Activated CD8-positive, alpha-beta memory T cell treated with anti-CD3 and anti-CD28 coated beads for 1 hour (primary cell): ENCODE results near the gene DTNA.
"Not testable (repeated sequence)": the region's sequence is repeated elsewhere in the genome, so short reads cannot be mapped to it uniquely, and the experiment has no call there.

Experiments
- DNase-seq, 2 donors: peaks; one replicate each; pipeline ENCODE4 v3.0.0-alpha.2; 2020; ENCODE audit warnings: low read depth in 1 of 2; ENCODE audit errors: extremely low read depth in 1 of 2

DTNA gene

DNA sequence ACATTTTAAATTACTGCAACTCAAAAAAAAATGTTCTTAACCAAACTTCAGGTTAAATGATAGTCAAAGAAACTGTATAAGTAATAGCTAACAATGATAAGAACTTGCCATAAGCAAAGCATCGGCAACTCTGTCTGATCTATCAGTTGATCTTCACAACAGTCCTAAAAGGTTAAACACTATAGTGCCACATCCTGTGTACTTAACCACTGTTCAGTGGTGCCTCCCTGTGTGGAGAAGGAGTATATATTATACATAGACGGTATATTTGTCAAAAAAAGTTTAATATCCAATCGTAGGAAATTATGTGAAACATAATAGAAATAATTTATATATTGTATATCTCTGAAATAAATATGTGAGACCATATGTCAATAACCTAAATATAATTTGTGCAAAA is 13.0 kb downstream of the DTNA start:
- DNase-seq: no peak

DNA sequence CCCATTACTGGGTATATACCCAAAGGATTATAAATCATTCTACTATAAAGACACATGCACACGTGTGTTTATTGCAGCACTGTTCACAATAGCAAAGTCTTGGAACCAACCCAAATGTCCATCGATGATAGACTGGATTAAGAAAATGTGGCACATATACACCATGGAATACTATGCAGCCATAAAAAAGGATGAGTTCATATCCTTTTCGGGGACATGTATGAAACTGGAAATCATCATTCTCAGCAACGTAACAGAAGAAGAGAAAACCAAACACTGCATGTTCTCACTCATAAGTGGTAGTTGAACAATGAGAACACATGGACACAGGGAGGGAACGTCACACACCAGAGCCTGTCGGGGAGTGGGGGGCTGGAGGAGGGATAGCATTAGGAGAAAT is 15.6 kb downstream of the DTNA start:
- not testable (repeated sequence) for DNase-seq

DNA sequence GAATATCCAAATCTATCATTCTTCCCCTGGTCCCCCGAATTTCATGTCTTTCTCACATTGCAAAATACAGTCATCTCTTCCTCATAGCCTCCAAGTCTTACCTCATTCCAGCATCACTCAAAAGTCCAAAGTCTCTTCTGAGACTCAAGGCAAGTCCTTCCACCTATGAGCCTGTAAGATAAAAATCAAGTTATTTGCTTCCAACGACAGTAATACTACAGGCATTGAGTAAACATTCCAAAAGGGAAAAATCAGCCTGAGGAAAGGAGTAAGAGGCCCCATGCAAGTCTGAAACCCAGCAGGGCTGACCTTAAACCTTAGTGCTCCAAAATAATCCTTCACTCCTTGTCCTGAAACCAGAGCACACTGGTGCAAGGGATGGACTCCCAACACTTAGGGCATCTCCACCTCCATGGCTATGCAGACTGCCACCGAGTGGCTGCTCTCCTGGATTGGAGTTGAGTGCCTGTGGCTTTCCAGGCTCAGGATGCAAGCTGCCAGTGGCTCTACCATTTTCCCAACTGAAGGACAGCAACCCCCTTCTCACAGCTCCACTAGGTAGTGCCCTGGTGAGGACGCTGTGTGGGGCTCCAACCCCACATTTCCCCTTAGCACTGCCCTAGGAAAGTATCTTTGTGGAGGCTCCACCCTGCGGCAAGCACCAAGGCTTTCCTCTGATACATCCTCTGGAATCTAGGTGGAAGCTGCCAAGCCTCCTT is 16.3 kb downstream of the DTNA start:
- DNase-seq: no peak

DNA sequence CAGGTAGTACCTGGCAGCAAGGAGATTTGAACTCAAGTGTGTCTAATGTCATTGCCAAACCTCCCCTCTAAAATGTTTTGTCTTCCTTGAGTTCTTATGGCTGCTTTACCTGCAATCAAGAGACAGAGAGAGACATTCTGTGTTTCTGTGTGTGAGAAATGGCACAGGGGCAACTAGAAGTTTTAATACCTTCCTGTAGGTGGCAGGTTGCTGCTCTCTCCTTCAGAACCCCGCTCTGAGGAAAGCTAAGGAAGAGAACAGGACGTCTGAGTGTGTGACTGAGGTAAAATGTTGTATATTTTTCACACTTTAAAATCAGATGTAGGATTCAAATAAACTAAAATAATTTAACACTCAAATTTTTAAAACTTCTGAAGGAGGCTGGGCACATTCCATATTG is 19.2 kb downstream of the DTNA start:
- no peak for DNase-seq

DNA sequence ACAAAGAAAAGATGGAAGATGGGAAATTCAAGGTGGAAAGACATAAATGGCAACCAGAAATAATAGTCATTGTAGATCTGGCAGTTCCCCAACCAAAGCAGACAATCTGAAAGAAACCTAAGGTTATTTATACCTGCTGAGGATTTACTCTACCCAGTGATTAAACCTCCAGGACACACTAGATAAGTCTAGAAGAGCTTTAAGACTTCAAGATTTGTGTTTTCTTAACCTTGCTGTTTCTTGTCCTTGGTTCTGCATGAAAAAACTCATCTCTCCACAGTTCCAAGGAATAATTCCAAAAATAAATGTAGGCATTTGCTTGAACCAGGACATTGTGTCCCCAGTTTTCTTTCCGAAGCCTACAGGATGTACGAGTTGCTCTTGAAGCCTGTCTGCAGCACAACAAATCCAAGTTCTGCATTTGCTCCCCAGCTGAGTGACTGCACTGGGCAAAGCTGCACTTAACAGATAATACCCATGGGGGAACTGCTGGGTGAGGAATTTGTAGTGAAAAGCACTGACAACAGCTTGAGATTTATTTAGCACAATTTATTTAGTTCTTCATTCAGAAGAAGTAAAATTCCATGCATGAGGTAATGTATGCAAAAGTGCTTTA is 19.8 kb downstream of the DTNA start:
- no peak for DNase-seq

DNA sequence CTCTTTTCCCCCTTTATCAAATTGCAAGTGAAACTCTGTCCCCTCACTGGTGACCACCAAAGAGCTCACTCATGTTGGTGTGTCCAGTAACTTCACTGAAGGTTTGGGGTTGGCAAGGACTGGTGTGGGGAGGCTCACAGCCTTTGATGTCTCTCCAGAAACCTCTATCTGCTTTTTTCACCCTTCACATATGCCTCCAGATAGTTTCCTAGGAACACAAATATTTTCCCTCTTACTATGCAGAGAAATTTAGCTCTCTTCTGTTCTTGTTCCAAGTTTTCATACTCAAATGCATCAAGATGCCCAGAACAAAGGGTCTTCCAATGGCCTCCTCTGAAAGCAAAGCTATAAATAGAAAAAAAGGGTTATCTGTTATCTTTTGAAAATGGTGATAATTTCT is 20.7 kb downstream of the DTNA start:
- DNase-seq: no peak

DNA sequence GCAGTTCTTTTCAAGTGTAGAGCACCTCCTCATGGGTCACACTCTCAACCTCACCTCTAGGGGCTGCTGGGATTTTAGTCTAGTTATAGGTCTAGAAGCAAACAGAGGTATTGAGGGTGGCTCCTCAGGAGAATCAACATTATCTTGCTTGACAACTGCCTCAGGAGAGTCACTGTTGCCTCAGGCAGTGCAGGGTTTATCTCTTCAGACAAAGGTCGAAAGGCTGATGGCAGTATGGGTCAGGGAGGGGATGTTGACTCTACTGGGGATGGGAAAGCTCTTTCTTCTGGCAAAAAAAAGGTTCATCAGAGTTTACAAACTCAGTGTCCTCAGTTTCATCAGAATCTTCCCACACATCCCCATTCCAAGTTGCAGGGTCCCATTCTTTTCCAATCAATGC is 24.0 kb downstream of the DTNA start:
- no peak for DNase-seq

DNA sequence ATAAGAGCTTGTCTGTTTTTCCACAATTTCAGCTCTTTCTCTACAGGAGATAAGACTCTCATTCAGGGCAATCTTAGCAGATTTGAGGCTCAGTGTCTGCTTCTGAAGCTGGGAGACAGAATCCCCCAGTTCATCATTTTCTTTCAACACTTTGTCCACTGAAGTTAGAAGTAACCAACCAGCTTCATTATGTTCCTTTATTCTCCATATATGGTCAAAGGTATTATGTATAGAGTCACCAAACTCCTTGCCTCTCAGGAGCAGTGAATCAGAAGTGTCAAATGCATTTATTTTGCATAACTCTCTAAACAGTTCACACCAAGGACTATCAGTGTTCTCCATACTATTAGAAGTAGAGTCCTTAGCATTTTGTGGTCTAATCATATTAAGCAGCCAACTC is 24.4 kb downstream of the DTNA start:
- DNase-seq: not testable (repeated sequence)

DNA sequence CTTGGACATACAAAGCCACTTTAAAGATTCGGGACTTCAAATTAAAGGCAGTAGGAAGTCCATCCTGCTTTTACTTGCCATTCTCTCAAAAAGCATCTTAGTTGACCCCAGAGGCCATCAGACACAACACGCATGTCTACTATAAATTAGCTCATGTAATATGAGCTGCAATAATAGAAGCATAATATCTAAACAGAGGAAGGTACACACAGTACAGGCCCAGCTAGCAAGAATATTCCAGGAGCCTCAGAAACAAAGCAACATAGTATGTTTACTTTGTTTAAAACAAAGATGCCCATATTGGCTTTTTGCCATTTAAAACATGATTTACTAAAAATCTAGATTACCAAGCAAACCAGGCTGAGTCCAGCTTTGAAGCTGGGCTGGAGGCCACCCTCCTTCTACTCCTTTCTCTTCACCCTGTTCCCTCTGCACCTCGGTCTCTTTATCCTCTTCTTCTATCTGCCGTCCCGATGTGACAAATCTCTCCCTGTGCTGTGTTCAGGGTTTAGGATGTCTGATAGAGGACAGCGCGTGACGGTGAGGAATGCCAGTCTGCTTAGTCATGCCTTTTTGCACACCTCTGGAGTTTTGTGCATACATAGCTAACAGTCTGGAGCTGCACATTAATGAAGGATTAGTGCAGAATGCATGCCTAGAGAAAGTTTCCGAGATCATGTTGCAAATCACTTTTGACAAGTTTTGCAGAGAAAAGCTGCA is 28.2 kb downstream of the DTNA start:
- no peak for DNase-seq

DNA sequence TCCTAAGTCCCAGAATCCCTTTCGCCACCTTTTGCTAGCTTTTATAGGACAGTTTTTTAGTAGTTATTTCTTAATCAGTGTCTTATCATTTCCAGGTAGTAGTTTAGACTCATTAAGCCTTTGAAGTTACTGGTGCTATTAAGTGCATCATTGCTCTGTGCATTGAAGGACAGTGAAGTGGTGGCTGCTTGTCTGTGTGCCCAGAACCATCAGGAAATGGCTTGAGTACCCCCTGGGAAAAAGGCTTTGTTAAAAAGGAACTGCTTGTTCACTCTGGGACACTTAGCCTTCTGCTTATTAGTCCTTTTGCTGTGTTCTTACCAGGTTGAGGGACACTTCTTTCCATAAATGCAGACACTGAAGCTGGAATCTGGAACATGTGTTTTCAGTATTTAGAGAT is 30.0 kb downstream of the DTNA start:
- no peak for DNase-seq

DNA sequence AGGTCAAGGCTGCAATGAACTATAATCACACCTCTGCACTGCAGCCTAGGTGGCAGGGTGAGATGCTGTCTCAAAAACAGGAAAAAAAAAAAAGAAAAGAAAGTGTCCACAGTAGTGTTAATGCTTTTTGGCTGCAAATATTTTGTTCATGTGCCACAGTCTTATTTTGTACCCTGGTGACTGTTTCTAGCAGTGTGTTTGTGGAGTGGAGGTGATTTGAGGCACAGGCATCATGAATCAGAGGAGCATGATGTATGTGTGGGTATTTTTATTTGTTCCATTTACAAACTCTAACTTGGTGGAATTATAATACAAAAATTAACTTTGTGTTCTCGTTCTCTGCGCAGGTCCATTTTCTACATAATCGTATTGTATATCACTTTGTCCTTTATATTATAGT is 30.6 kb downstream of the DTNA start:
- DNase-seq: no peak

DNA sequence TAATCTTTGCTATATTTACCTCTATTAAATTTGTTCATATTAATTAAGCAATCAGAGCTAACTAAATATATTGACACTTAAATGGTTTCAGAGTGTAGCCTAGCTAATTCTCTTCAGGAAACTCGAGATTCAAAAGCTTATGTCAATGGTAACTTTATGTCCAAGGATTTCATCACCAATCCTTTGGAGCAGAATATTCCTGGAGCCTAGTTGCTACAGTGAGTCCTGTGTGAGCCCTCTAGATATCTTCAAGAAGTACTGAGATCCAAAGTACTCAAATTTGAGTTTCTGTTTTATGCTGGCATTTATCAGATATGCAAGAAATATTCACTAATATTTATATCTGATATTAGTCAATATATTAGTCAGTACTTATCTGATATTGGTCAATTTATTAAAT is 31.3 kb downstream of the DTNA start:
- DNase-seq: no peak

DNA sequence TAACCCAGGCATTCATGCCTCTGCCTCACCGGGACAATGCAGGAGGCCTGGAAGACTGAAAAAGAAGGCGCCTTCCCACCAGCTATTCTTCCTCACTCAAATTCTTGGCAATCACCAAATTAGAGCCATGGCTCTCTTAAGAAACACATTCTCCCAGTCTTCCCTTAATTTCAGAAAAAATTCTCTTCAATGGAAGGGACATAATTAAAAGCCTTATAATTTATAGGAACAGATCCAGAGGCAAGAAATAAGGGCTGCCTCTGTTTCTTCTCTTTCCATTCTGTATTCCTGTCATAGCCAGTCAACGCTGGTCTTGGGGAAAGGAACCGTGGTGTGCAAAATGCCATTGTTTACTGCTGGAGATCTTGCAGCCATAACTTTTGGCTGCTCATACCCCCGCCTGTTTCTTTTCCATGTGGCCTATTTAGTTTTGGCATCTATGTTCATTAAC is 32.8 kb downstream of the DTNA start:
- DNase-seq: no peak

DNA sequence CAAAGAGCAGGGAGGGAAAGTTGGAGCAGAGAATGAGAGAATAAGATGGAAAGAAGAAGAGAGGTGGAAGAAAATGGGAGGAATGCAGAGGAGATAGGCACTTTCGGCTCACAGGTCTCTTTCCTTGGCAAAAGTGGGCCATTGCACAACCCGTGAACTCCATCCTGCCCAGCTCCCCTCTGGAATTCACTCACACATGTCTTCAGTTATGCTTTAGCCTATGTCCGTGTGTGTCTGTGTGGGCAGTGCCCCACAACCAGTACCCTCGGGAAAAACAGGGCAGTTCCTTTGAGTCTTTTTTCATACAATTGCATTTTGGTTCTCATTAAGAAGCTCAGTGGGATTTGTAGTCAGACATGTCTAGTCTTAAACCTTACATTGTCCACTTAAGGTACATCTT is 34.5 kb downstream of the DTNA start:
- DNase-seq: no peak

DNA sequence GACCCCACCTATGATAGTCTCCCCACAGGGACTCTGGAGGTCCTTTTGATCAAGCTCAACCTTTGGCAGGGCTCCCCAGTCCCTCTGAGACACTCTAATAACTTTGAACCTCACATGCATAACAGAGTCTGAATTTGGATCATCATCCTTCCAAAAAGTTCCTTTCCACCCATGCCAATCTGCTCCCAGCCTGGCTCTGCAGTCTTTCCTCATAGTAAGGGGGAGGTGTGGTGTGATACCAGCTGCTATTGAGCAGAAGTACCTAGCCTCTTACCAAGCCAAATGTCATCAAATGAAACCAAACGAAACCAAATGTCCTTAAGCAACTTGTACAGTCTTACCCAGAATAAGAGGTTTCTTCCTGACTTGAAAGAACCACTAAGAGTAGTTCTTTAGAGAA is 36.5 kb downstream of the DTNA start:
- DNase-seq: no peak

DNA sequence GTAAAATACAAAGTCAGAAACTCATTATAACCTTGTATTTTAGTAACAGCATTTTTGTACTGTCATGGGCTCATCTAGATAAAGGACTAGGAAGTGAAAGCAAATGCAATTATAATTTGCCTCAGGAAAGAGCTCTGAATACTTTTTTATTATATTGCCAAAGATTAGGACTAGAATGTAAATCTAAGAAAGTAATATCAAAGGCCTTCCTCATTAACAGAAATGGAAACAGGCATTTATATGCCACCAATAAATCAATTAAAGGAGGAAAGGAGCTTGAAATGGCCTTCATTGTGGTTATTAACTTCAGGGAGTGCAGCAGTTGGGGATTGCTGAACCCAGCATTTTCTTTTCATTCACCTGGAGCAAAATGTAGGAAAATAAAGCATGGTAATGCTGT is 39.6 kb downstream of the DTNA start:
- no peak for DNase-seq

DNA sequence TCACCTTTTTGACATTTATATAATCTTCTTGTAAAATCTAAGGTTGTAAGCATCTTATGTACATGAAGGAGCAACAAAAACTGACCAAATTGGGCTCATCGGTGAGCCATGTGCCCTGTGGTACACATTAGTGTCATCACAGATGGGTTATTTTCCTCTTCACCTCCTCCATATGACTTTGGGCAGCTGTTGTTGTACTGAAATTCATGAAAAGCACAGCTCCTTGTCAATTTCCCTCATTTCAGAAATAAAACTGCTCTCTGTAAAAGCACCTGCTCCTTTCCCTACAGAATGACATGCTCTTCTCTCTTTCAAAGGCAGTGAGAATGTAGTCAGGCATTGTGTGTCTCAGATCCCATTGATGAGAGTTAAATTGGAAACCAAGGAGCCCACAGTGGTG is 42.0 kb downstream of the DTNA start:
- DNase-seq: no peak

DNA sequence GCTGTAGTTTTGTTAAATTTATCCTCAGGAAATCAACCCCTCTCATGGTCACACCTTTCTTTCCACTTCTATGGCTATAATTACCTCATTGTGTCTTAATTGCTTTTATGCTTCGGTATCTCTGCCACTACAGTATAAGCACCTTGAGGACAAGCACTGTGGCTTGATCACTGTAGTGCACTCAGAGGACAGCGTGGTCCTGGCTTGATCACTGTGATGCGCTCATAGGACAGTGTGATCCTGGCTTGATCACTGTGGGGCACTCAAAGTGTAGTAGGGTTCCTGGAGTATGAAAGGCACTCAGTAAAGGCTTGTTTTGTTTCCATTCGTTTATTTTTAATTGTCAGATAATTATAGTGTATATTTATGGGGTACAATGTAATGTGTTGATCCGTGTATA is 44.2 kb downstream of the DTNA start:
- no peak for DNase-seq

DNA sequence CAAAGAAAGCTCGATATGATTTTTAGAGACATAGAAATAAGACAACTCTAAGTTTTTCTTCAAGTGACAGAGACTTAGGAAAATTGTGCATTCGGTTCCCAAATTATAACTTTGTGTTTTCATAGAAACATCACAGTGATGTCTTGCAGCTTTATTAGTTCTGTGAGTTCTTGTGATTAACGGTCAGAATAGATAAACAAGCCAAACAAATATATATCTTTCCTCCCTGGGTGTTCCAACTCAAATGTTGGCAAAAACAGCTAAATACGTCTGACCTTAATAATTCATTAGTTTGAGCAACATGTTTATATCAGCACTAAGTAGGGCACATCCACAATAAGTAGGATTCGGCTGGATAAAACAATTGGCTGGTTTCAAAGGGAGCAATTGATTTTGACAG is 47.6 kb downstream of the DTNA start:
- DNase-seq: no peak

DNA sequence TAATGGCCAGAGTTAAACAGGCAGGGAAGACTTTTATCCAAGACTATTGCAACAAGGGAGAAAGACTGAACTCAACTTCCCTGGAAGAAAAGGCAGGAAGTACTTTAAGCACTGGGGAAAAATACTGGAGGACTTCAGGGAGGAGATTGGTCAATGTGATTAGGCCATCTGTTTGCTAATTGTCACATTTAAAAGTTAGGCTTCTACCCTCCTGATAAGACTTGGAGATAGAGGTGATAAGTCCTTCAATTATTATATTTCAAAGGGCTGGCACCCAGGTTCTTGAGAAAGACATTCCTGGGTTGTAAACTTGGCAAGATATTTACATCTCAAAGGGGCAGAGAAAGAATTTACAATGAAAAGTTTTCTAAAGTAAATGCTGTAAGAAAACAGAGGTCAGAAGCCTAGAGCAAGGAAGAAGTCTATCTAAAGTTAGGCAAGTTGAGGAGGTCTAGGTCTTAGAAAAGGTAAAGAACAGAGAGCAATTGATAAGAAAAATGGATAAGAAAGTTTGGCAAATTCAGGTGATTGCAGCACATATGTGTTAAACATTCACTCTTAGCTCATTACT is 48.4 kb downstream of the DTNA start:
- DNase-seq: no peak

DNA sequence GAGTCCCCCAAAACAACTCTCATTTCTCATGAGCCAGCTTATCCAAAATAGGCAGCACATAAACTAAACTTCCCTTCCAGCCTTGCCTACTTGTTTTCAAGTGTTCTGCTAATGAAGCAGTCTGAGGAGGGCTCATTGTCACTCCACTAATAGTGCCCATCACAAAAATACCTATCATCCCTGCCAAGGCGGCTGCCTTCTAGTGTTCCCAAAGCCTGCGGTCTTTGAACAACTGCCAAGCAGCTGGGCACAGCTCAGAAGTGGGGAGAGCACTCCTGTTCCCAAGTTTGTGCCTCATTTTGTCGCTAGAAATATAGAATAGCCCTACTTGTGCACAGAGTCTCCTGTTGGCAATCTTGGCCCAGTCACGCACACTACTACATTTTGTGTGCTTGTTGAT is 50.3 kb downstream of the DTNA start:
- DNase-seq: no peak

DNA sequence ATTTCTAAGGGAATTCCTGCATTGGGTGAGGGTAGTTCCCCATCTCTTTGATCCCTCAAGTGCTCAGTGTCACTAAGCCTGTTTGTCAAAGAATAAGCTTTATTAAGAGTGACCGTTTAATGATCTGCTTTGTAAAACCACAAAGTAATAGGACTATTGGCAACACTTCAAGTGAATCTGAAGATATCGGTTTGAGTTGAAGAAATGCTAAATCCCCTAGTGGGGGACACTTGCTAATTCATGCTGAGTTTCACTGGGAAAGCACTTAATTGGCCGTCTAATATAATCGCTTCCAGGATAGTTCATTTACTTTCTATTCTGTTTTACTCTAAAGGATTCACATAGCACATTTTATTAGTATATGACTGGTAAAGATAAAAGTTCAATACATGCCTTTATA is 54.4 kb downstream of the DTNA start:
- no peak for DNase-seq
